ENCODE results near the gene NTHL1.

The NTHL1 gene

DNA sequence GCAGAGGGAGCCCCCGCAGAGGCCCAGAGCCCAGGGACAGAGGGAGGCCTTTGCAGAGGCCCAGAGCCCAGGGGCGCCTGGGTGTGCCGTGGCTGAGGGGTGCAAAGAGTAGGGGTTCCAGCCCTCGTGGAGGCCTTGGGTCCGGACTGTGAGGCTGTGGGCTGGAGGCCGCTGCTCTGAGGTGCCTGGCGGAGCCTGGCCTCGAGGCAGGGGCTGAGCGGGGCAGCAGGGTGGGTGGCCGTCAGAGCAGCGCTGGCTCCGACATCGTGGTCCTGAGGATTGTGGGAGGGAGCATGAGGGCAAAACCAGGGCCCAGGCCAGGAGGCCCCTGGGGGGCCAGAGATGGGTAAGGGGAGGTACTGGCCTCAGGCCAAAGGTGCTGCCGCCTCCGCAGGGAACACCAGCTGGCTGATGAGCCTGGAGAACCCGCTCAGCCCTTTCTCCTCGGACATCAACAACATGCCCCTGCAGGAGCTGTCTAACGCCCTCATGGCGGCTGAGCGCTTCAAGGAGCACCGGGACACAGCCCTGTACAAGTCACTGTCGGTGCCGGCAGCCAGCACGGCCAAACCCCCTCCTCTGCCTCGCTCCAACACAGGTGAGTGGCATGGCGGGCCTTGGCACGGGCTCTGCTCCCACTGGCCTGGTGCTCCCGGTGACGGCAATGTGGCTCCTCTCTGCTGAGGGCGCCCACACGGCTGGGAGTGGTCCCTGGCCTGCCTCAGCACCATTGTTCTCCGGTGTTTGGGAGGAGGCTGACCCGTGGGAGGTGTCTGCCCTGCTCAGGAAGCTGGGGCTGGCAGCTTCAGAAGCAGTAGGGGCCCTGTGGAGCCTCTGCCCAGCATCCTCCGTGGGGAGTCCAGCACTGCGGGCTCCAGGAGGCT is 33.8 kb upstream of the NTHL1 start:
- no peak overlapping the region for H2AFZ ChIP-seq (ENCODE audit: low read depth, low read length)
- no peaks in the 10 kb centered on the region for H3K4me1 ChIP-seq (ENCODE audit: insufficient read depth, low read length)
- no peaks in the 10 kb centered on the region for H3K79me2 ChIP-seq (ENCODE audit: insufficient read depth, low read length)
- no peak for DNase-seq
- no peak for TF ChIP-seq EZH2 (IDR thresholded peaks at IDR 0.05; ENCODE audit: borderline replicate concordance, low read depth, low read length, severe bottlenecking)
- TF ChIP-seq, protein P1, sequence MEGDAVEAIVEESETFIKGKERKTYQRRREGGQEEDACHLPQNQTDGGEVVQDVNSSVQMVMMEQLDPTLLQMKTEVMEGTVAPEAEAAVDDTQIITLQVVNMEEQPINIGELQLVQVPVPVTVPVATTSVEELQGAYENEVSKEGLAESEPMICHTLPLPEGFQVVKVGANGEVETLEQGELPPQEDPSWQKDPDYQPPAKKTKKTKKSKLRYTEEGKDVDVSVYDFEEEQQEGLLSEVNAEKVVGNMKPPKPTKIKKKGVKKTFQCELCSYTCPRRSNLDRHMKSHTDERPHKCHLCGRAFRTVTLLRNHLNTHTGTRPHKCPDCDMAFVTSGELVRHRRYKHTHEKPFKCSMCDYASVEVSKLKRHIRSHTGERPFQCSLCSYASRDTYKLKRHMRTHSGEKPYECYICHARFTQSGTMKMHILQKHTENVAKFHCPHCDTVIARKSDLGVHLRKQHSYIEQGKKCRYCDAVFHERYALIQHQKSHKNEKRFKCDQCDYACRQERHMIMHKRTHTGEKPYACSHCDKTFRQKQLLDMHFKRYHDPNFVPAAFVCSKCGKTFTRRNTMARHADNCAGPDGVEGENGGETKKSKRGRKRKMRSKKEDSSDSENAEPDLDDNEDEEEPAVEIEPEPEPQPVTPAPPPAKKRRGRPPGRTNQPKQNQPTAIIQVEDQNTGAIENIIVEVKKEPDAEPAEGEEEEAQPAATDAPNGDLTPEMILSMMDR (IDR thresholded peaks at IDR 0.05; ENCODE audit: borderline replicate concordance, extremely low read depth, low read length, poor library complexity, severe bottlenecking) = no peak
- no peaks in the 10 kb centered on the region for H3K27me3 ChIP-seq (ENCODE audit: insufficient read depth, low read length, poor library complexity)
- H3K27ac ChIP-seq (ENCODE audit: low read length) = no peak overlapping the region
- H3K9ac ChIP-seq (ENCODE audit: low read depth, low read length) = no peak overlapping the region
- H4K20me1 ChIP-seq (ENCODE audit: insufficient read depth, low read length) = peaks cover 7% of the 10 kb centered on the region
- no peak overlapping the region for H3K4me3 ChIP-seq (ENCODE audit: low read depth in 1 of 2, low read length in 2 of 2)
- ATAC-seq (ENCODE audit: insufficient read depth, low read depth) = no peak
- no peaks in the 10 kb centered on the region for H3K9me3 ChIP-seq (ENCODE audit: insufficient read depth, low read length, severe bottlenecking)
- peaks cover 85% of the 10 kb centered on the region for H3K36me3 ChIP-seq (ENCODE audit: insufficient read depth, low read length)
- no peak overlapping the region for H3K4me2 ChIP-seq (ENCODE audit: insufficient read depth, low read length)

- DNase-seq (no peak), ATAC-seq (ENCODE audit: insufficient read depth, low read depth) (no peak)
- H3K79me2 ChIP-seq (ENCODE audit: insufficient read depth, low read length) = no peaks in the 10 kb centered on the region
- H3K4me1 ChIP-seq (ENCODE audit: insufficient read depth, low read length) = no peaks in the 10 kb centered on the region
- H3K27ac ChIP-seq (ENCODE audit: low read length) = no peak overlapping the region
- H3K27me3 ChIP-seq (ENCODE audit: insufficient read depth, low read length, poor library complexity) = no peaks in the 10 kb centered on the region
- peaks cover 81% of the 10 kb centered on the region for H3K36me3 ChIP-seq (ENCODE audit: insufficient read depth, low read length)
- peaks cover 3% of the 10 kb centered on the region; the same call in 1 of the 2 replicates for H4K20me1 ChIP-seq (ENCODE audit: insufficient read depth, low read length)
- H3K4me2 ChIP-seq (ENCODE audit: insufficient read depth, low read length) = no peak overlapping the region
- H3K4me3 ChIP-seq (ENCODE audit: low read depth in 1 of 2, low read length in 2 of 2) = no peak overlapping the region
- no peak overlapping the region for H3K9ac ChIP-seq (ENCODE audit: low read depth, low read length)
- no peaks in the 10 kb centered on the region for H3K9me3 ChIP-seq (ENCODE audit: insufficient read depth, low read length, severe bottlenecking)
- no peak overlapping the region for H2AFZ ChIP-seq (ENCODE audit: low read depth, low read length)
- TF ChIP-seq, protein P1 (IDR thresholded peaks at IDR 0.05; ENCODE audit: borderline replicate concordance, extremely low read depth, low read length, poor library complexity, severe bottlenecking) = no peak
- TF ChIP-seq EZH2 (IDR thresholded peaks at IDR 0.05; ENCODE audit: borderline replicate concordance, low read depth, low read length, severe bottlenecking) = no peak
Measured at GRCh38 chr16:2079991-2080390, 32.4 kb upstream of the NTHL1 start.

DNA sequence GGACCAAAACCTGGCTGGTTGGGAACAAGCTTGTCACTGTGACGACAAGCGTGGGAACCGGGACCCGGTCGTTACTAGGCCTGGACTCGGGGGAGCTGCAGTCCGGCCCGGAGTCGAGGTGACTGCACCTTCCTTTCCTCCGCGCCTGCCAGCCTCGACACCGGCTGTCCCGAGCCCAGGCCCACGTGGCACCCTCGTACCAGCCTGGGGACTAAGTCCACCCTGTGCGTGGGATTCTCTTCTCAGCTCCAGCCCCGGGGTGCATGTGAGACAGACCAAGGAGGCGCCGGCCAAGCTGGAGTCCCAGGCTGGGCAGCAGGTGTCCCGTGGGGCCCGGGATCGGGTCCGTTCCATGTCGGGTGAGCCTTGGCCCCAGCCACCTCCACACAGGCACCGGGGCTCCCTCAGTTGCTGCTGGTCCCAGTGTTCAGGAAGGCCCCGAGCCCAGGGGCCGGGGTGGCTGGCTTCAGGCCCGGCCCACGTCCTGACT is 31.7 kb upstream of the NTHL1 start:
- no peak for ATAC-seq (ENCODE audit: insufficient read depth, low read depth)
- Histone ChIP-seq H3K79me2 (ENCODE audit: insufficient read depth, low read length) (no peaks in the 10 kb centered on the region), H3K4me2 (ENCODE audit: insufficient read depth, low read length) (no peak overlapping the region), H3K4me1 (ENCODE audit: insufficient read depth, low read length) (no peaks in the 10 kb centered on the region), H2AFZ (ENCODE audit: low read depth, low read length) (no peak overlapping the region), H3K4me3 (ENCODE audit: low read depth in 1 of 2, low read length in 2 of 2) (no peak overlapping the region), H4K20me1 (ENCODE audit: insufficient read depth, low read length) (peaks cover 3% of the 10 kb centered on the region; the same call in 1 of the 2 replicates), H3K9ac (ENCODE audit: low read depth, low read length) (no peak overlapping the region), H3K27me3 (ENCODE audit: insufficient read depth, low read length, poor library complexity) (no peaks in the 10 kb centered on the region), H3K9me3 (ENCODE audit: insufficient read depth, low read length, severe bottlenecking) (no peaks in the 10 kb centered on the region), H3K27ac (ENCODE audit: low read length) (no peak overlapping the region), H3K36me3 (ENCODE audit: insufficient read depth, low read length) (peaks cover 79% of the 10 kb centered on the region)
- TF ChIP-seq, protein P1 (IDR thresholded peaks at IDR 0.05; ENCODE audit: borderline replicate concordance, extremely low read depth, low read length, poor library complexity, severe bottlenecking) = no peak
- no peak for TF ChIP-seq EZH2 (IDR thresholded peaks at IDR 0.05; ENCODE audit: borderline replicate concordance, low read depth, low read length, severe bottlenecking)
- no peak for DNase-seq

Data from DND-41 (cell line).